Body of pancreas (tissue), 4 donors: ENCODE data around the gene PHAX.

Source experiments
- POLR2A ChIP-seq, 3 donors: fragments of 450-650 bp; IDR thresholded peaks; one replicate each; pipeline ENCODE4 v1.6.1; 2016; ENCODE audit warnings: antibody characterized with exemption in 3 of 3, mild to moderate bottlenecking in 2 of 3
- TF ChIP-seq, protein P1 (sequence below), 7 experiments: fragments of 450-650 bp in 4 of 7; fragments of 200-600 bp in 3 of 7; sonication (generic) in 3 of 7; IDR thresholded peaks; one replicate each; pipeline ENCODE4 v1.5.1; 2016 to 2019; ENCODE audit warnings: antibody characterized with exemption in 7 of 7

DNA sequence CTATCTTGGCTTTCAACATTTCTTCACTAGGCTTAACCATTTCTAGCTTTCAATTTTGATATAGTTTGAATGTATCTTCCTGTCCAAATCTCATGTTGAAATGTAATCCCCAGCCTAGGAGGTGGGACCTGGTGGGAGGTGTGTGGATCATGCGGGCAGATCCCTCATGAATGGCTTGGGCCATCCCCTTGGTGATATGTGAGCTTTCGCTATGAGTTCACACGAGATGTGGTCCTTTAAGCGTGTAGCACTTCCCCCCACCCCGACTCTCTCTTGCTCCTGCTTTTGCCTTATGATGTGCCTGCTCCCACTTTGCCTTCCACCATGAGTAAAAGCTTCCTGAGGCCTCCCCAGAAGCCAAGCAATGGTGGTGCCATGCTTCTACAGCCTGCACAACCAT, 40.6 kb downstream of the PHAX start:
- TF ChIP-seq POLR2A (IDR thresholded peaks at IDR 0.05), result no peak
- TF ChIP-seq, protein P1, sequence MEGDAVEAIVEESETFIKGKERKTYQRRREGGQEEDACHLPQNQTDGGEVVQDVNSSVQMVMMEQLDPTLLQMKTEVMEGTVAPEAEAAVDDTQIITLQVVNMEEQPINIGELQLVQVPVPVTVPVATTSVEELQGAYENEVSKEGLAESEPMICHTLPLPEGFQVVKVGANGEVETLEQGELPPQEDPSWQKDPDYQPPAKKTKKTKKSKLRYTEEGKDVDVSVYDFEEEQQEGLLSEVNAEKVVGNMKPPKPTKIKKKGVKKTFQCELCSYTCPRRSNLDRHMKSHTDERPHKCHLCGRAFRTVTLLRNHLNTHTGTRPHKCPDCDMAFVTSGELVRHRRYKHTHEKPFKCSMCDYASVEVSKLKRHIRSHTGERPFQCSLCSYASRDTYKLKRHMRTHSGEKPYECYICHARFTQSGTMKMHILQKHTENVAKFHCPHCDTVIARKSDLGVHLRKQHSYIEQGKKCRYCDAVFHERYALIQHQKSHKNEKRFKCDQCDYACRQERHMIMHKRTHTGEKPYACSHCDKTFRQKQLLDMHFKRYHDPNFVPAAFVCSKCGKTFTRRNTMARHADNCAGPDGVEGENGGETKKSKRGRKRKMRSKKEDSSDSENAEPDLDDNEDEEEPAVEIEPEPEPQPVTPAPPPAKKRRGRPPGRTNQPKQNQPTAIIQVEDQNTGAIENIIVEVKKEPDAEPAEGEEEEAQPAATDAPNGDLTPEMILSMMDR (IDR thresholded peaks at IDR 0.05), result no peak
